Amygdala (tissue), 56 donors: Measurements from ENCODE around the gene TNFAIP8.

ENCODE experiments used
- DNase-seq, 56 donors: peaks; one replicate each; lab custom pipeline; 2025; lab: John Stamatoyannopoulos, UW

TNFAIP8 gene

GRCh38 chr5:119389288-119390030 is 33.6 kb downstream of the TNFAIP8 start:
- DNase-seq: no peak

- no peak for DNase-seq
Measured at GRCh38 chr5:119390404-119390803, 34.6 kb downstream of the TNFAIP8 start.

- DNase-seq: no peak
Measured at GRCh38 chr5:119393201-119393691, 37.4 kb downstream of the TNFAIP8 start.

- no peak for DNase-seq
Measured at GRCh38 chr5:119393746-119394145, 37.9 kb downstream of the TNFAIP8 start.

- no peak for DNase-seq
Measured at GRCh38 chr5:119395080-119395836, 39.4 kb downstream of the TNFAIP8 start.

- no peak for DNase-seq
Measured at GRCh38 chr5:119396030-119396664, 40.3 kb downstream of the TNFAIP8 start.

GRCh38 chr5:119397518-119398380 is 41.9 kb downstream of the TNFAIP8 start:
- no peak for DNase-seq

GRCh38 chr5:119398727-119399466 is 43.1 kb downstream of the TNFAIP8 start:
- DNase-seq: peak in 3 of 56 donors; percentile 4 to 8 (median 5)

GRCh38 chr5:119400245-119400644 is 44.4 kb downstream of the TNFAIP8 start:
- no peak for DNase-seq

- DNase-seq: no peak
Measured at GRCh38 chr5:119402081-119402480, 46.3 kb downstream of the TNFAIP8 start.

GRCh38 chr5:119402555-119402954 is 46.7 kb downstream of the TNFAIP8 start:
- no peak for DNase-seq

GRCh38 chr5:119404033-119404432 is 48.2 kb downstream of the TNFAIP8 start:
- no peak for DNase-seq

- no peak for DNase-seq
Measured at GRCh38 chr5:119405419-119405818, 49.6 kb downstream of the TNFAIP8 start.

GRCh38 chr5:119406551-119407110 is 50.8 kb downstream of the TNFAIP8 start:
- DNase-seq: no peak

GRCh38 chr5:119409235-119409815 is 53.5 kb downstream of the TNFAIP8 start:
- no peak for DNase-seq

- no peak for DNase-seq
Measured at GRCh38 chr5:119410448-119411159, 54.8 kb downstream of the TNFAIP8 start.

GRCh38 chr5:119411361-119412278 is 55.8 kb downstream of the TNFAIP8 start:
- peak in 50 of 56 donors; percentile 5 to 85 (median 35) for DNase-seq
